Mesothelial cell of epicardium (in vitro differentiated cells): ENCODE results near the gene DHRS7. TPM values are rescaled to one million over a fixed set of nuclear protein-coding genes. Genes with fewer than 3 reads are reported as not detected.

Experiments
- DNase-seq, 2 experiments: peaks; one replicate each; pipeline ENCODE4 v3.0.0; 2021; ENCODE audit warnings: low spot score in 2 of 2; ENCODE audit not compliant: unreplicated experiment in 2 of 2
- H3K27ac Mint-ChIP-seq: 2 replicates; pipeline ENCODE4 v1.8.0; 2021; ENCODE audit warnings: mixed read lengths
- H3K27me3 Mint-ChIP-seq: 2 replicates; pipeline ENCODE4 v1.8.0; 2021; ENCODE audit warnings: low read depth, mixed read lengths
- H3K36me3 Mint-ChIP-seq: 2 replicates; pipeline ENCODE4 v1.8.0; 2021; ENCODE audit warnings: mixed read lengths
- H3K4me1 Mint-ChIP-seq: 2 replicates; pipeline ENCODE4 v1.8.0; 2021; ENCODE audit warnings: mixed read lengths
- H3K4me3 Mint-ChIP-seq: 2 replicates; pipeline ENCODE4 v1.8.0; 2021; ENCODE audit warnings: mild to moderate bottlenecking, moderate library complexity, mixed read lengths
- H3K9me3 Mint-ChIP-seq: 2 replicates; pipeline ENCODE4 v1.8.0; 2021; ENCODE audit warnings: mixed read lengths
- total RNA-seq: library from RNA; stranded (reverse); gene quantifications from 3 replicates; pipeline ENCODE4 v1.2.1, GENCODE V29; 2021
- TF ChIP-seq, protein P1 (sequence below): fragments of 200-600 bp; sonication (generic); IDR thresholded peaks from one replicate; pipeline ENCODE4 v1.5.0; 2021; ENCODE audit warnings: antibody characterized with exemption; ENCODE audit not compliant: unreplicated experiment

Gene DHRS7
- total RNA-seq, 1 donor from 2014 or later: 33.5 TPM

DNA sequence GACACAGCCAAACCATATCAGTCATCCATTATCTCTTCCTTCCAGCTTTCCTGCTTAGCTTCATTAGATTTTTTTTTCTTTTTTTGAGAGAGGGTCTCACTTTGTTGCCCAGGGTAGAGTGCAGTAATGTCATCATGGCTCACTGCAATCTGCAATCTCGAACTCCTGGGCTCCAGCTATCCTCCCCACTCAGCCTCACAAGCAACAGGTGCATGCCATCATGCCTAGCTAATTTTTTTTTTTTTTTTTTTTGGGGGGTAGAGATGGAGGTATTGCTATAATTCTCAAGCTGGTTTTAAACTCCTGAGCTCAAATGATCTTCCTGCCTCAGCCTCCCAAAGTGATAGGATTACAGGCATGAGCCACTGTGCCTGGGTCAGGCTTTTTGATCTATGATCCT lies 45.5 kb upstream of the DHRS7 start:
- Mint-ChIP-seq H3K9me3 (peaks cover 6% of the 10 kb centered on the region), H3K27ac (no peak overlapping the region), H3K36me3 (no peaks in the 10 kb centered on the region), H3K4me3 (no peak overlapping the region), H3K27me3 (peaks cover 16% of the 10 kb centered on the region), H3K4me1 (no peaks in the 10 kb centered on the region)
- DNase-seq: no peak
- TF ChIP-seq, protein P1, sequence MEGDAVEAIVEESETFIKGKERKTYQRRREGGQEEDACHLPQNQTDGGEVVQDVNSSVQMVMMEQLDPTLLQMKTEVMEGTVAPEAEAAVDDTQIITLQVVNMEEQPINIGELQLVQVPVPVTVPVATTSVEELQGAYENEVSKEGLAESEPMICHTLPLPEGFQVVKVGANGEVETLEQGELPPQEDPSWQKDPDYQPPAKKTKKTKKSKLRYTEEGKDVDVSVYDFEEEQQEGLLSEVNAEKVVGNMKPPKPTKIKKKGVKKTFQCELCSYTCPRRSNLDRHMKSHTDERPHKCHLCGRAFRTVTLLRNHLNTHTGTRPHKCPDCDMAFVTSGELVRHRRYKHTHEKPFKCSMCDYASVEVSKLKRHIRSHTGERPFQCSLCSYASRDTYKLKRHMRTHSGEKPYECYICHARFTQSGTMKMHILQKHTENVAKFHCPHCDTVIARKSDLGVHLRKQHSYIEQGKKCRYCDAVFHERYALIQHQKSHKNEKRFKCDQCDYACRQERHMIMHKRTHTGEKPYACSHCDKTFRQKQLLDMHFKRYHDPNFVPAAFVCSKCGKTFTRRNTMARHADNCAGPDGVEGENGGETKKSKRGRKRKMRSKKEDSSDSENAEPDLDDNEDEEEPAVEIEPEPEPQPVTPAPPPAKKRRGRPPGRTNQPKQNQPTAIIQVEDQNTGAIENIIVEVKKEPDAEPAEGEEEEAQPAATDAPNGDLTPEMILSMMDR: no peak

DNA sequence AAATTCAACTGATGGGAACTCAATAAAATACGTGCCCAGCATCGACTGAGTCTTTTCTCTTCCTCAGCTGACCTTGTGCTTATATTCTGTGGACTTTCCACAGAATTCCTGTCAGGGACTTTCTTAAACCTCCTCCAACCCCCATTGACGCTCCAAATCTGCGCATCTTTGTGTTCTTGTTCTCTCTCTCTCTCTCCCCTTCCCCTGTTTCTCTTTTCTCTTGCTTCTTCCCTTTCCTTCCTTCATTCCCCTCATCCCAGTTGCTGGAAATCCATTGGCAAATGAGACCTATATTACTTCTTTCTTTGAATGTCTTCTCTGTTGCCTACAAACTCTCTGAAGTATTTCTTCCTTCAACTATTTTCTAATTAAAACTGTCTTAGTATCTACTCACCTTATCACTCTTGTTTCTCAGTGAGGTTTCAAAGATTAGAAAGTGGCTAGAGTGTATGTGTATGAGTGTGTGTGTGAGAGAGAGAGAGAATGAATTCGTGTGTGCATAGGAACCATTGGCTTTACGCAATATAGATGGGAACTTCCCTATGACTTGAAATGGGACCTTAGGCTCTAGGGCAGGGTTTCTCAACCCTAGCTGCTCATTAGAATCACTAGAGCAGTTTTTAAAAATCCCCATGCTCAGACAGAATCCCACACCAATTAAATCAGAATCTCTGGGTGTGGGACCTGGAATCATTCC lies 41.8 kb upstream of the DHRS7 start:
- Mint-ChIP-seq H3K27me3 (peaks cover 22% of the 10 kb centered on the region), H3K4me1 (no peaks in the 10 kb centered on the region), H3K4me3 (no peak overlapping the region), H3K27ac (no peak overlapping the region), H3K9me3 (peaks cover 6% of the 10 kb centered on the region), H3K36me3 (no peaks in the 10 kb centered on the region)
- no peak for DNase-seq
- TF ChIP-seq, protein P1: no peak

DNA sequence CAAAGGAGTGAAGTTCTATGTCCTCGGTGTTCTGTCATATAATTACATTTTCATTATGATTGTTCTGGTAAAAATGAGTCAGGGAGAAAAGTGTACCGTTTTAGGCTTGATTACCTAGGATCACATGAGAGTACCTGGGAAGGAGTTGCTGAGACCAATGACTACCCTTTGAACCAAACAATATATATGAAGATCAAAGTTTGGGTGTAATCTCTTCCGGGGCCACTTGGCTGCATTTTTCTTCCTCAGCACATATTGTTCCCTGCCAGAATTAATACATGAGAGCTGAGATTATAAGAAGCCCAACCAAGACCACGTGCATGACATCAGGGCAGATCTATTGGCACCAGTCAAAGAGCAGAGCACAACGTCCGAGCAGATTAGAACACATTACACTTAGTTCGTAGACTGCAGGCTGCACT lies 41.1 kb upstream of the DHRS7 start:
- TF ChIP-seq, protein P1: no peak
- no peaks in the 10 kb centered on the region for H3K4me1 Mint-ChIP-seq
- H3K9me3 Mint-ChIP-seq: peaks cover 10% of the 10 kb centered on the region
- H3K36me3 Mint-ChIP-seq: no peaks in the 10 kb centered on the region
- no peak overlapping the region for H3K4me3 Mint-ChIP-seq
- DNase-seq: no peak
- peaks cover 22% of the 10 kb centered on the region for H3K27me3 Mint-ChIP-seq
- H3K27ac Mint-ChIP-seq: no peak overlapping the region

DNA sequence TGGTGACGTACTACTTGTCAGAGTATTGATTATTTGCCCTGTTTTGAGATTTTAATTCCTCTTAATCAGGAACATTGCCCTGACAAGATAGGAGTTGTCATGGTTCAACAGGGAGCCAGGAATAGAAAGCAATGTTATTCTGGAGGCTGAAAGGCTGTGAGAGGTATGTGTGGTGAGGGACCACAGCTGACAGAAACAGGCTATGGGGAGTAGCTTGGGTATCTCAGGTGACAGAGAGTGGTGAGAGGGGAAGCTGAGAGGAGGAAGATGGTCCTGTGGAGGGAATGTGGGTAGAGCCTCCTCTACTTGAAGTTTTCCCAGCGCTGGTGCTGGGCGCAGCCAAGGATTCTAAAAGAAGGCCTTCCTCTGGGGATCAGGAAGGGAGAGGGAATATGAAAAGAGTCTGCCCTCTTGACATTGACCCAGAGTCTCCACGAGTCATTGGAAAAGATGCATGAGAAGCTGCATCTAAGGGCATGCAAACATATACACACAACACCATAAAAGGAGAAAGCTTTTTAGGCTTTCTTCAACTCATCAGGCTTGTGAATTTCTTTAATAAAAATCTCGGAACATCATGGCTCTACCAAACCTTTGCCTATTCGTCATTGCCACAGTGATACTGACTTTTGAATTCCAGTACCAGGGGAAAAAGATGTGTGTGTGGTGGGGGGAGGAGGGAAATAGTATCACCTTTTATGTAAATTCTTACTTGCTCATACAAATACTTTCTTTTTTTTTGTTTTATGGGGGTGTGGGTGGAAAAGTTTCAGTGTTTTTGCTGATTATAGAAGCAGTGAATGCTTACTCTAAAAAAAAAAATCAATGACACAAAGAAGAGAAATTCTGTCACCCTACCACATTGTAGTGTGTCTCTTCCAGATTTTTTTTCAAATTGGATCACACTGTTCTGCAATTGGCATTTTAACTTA lies 39.9 kb upstream of the DHRS7 start:
- TF ChIP-seq, protein P1: no peak
- H3K27ac Mint-ChIP-seq: no peak overlapping the region
- H3K9me3 Mint-ChIP-seq: peaks cover 13% of the 10 kb centered on the region
- peaks cover 22% of the 10 kb centered on the region for H3K27me3 Mint-ChIP-seq
- no peaks in the 10 kb centered on the region for H3K36me3 Mint-ChIP-seq
- no peaks in the 10 kb centered on the region for H3K4me1 Mint-ChIP-seq
- no peak overlapping the region for H3K4me3 Mint-ChIP-seq
- no peak for DNase-seq

DNA sequence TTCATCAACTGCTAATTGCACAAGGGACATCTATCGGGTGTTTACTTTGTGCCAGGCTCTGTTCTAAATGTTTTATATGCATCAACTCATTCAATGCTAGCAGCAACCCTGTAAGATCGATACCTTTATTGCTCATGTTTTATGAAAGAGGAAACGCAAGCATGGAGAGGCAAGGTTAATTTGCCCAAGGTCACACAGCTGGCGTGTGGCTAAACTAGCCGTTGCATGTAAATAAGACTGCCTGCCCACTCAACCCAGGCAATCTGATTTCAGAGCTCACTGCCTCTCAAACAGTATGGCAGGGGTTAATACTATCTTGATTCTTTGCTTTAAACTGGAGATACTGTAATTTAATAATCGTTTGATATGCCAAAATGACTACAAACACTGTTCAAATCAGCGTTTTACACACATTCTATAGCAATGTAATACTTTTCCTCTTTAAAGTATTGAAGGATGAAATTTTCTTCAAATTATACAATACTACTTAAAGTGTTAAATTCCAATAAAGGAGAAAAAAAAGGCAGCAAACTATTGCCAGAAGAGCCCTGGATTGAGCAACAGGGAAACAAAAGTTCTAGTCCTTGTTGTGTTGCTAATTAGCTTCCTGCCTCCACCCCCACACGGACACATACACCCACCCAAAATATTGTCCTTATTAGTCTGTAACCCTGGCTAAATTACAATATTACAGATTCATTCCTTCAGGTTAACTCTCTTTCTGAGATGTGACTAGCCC lies 39.1 kb upstream of the DHRS7 start:
- Mint-ChIP-seq H3K4me3 (no peak overlapping the region), H3K36me3 (no peaks in the 10 kb centered on the region), H3K4me1 (no peaks in the 10 kb centered on the region), H3K27ac (no peak overlapping the region), H3K27me3 (peaks cover 22% of the 10 kb centered on the region), H3K9me3 (peaks cover 17% of the 10 kb centered on the region)
- DNase-seq: no peak
- TF ChIP-seq, protein P1: no peak
